NB4 (cell line): Measurements from ENCODE around the gene NTN1.

Experiments
- CTCF ChIP-seq: IDR thresholded peaks from one replicate; pipeline ENCODE4 v1.5.1; 2012; ENCODE audit warnings: low read depth, low read length
- POLR2A ChIP-seq: IDR thresholded peaks from 2 replicates; pipeline ENCODE4 v1.6.1; 2011; ENCODE audit warnings: mild to moderate bottlenecking; ENCODE audit not compliant: insufficient read length; ENCODE audit errors: extremely low read depth

DNA sequence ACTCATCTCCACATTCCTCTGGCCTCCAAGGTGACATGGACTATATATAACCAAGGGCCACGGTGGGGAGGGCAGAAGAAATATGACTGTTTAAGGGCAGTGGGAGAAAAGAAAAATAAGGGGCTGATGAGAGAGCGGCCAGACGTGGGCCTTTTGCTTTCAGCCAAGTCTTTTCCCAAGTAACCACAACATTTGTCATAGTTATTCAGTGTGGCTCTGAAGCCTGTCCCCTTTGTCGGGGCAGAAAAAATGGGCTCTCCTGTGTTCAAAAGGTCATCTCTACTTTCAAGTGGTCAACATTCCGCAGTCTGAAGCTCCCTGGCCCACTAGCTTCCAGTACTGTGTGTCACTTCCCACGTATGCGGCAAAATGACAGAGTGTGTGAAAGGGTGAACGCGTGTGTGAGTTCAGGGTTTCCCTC, 245.4 kb downstream of the NTN1 start:
- TF ChIP-seq POLR2A = no peak
- no peak for TF ChIP-seq CTCF
